Lung (tissue), 12 donors: Measurements from ENCODE around the gene ABHD12B. TPM values are rescaled to one million over a fixed set of nuclear protein-coding genes. Genes with fewer than 3 reads are reported as not detected.

Experiments
- ATAC-seq: fragments of 200-7000 bp; cut with Tn5 transposase; one replicate; pipeline ENCODE4 v1.9.1; 2020; ENCODE audit warnings: moderate number of reproducible peaks; ENCODE audit not compliant: insufficient read depth, low FRiP score
- DNase-seq, 3 donors: peaks; one replicate each; pipeline ENCODE4 v3.0.0-alpha.2; 2013 to 2017
- H3K27ac ChIP-seq, 2 donors: one replicate each; pipeline ENCODE4 v1.5.1; 2013; ENCODE audit warnings: mild to moderate bottlenecking in 2 of 2, moderate library complexity in 2 of 2, control low read depth in 1 of 2, inconsistent platforms in 1 of 2, low read depth in 1 of 2, low read length in 1 of 2
- H3K27me3 ChIP-seq, 3 donors: one replicate each; pipeline ENCODE4 v1.5.1; 2013; ENCODE audit warnings: low read length in 2 of 3; ENCODE audit not compliant: control insufficient read depth in 3 of 3, insufficient read depth in 3 of 3
- H3K36me3 ChIP-seq, 4 donors: one replicate each; pipeline ENCODE4 v1.5.1; 2013; ENCODE audit warnings: low read length in 4 of 4, mild to moderate bottlenecking in 1 of 4, moderate library complexity in 1 of 4; ENCODE audit not compliant: control insufficient read depth in 4 of 4, insufficient read depth in 4 of 4
- H3K4me1 ChIP-seq, 5 donors: one replicate each; pipeline ENCODE4 v1.5.1; 2013; ENCODE audit warnings: low read length in 5 of 5, mild to moderate bottlenecking in 2 of 5, moderate library complexity in 1 of 5; ENCODE audit not compliant: control insufficient read depth in 5 of 5, insufficient read depth in 5 of 5
- H3K4me3 ChIP-seq: one replicate; pipeline ENCODE4 v1.5.1; 2013; ENCODE audit warnings: mild to moderate bottlenecking, control low read depth, moderate library complexity
- H3K9ac ChIP-seq, 2 donors: one replicate each; pipeline ENCODE4 v1.5.1; 2013; ENCODE audit warnings: low read length in 2 of 2, control low read depth in 1 of 2; ENCODE audit not compliant: insufficient read depth in 1 of 2
- H3K9me3 ChIP-seq, 4 donors: one replicate each; pipeline ENCODE4 v1.5.1; 2013; ENCODE audit warnings: low read length in 3 of 4, mild to moderate bottlenecking in 1 of 4, moderate library complexity in 1 of 4; ENCODE audit not compliant: control insufficient read depth in 4 of 4, insufficient read depth in 3 of 4
- CTCF ChIP-seq: IDR thresholded peaks from 2 replicates; pipeline ENCODE4 v1.5.1; 2012; ENCODE audit warnings: mild to moderate bottlenecking; ENCODE audit errors: control extremely low read depth, extremely low read depth
- WGBS, 2 donors: extraction: QIAGEN DNeasy Blood & Tissue Kit; methylation state at CpG; one replicate each; pipeline ENCODE4 v1.1.7; 2013; 5-methylcytosine and 5-hydroxymethylcytosine counted together
- polyA plus RNA-seq, 2 donors: library from polyadenylated mRNA; stranded (reverse); fragments of 200-250 nt; gene quantifications; one replicate each; pipeline ENCODE4 v1.2.1, GENCODE V29; 2013
- total RNA-seq, 2 donors: library from RNA; depleted of rRNA in 1 of 2; stranded (reverse); fragments of >200 nt in 1 of 2; gene quantifications; one replicate each; pipeline ENCODE4 v1.2.1, GENCODE V29; 2014 to 2021
- donor health status: control.
- donor health status: control.
- donor health status: Bipolar disorder and iron deficiency.
- donor health status: healthy.
- donor health status: DM: yes; HTN: yes; CAD: no.

Gene ABHD12B
- total and polyA plus RNA-seq, 4 donors, result 0.56 to 1.0 (median 0.95) TPM; not detected in 1

- Histone ChIP-seq H3K27ac (no peak overlapping the region), H3K4me1 (no peaks in the 10 kb centered on the region), H3K9ac (no peak overlapping the region), H3K9me3 (no peaks in the 10 kb centered on the region), H3K27me3 (no peaks in the 10 kb centered on the region), H3K4me3 (no peak overlapping the region), H3K36me3 (peaks cover 0 to 11% (median 5%) of the 10 kb centered on the region in 4 donors)
- 89 to 90% methylated on average over 4 of the region's 4 CpGs for WGBS, 2 donors
- peak in 1 of 3 donors; percentile 8 for DNase-seq
- no peak for TF ChIP-seq CTCF
- no peak for ATAC-seq
Observed at GRCh38 chr14:50932592-50933495, 61.0 kb downstream of the ABHD12B start.

DNA sequence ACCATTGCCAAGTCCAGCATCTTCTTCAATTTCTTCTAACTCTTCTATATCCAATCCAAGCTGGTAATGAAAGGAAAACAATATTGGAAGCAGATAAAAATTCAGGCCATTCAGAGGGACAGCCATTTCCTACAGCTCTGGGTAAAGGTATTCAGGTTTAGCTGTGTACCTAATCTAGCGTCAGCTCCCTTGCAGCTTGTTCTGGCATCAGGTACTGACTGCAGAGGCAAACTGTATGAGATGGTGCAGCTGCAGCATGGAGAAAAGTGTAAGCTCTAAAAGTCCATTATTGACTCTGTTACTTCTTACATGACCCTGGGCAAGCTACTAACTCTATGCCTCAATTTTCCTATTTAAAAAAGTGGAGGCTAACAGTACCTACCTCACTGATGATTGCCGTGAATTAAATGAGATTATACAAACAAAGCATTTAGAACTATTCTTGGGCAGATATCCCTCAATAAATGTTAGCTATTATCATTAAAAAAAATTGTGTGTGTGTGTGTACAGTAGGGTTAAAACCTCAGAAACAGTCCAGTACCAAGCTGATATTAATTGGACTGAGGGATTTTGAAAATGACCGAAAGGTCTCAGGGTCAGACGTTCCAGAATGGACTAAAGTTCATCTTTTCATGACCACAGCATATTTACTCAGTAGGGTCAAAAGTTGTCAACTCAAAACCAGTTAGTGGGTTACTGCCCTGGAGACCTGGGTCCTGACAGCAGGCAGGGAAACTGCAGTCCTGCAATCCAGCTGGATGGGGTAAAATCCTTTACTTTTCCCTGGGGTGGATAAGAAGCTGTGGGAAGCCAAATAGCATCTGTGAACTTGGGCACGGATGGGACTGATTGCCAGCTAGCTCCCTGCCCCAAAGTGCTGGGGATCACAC lies 63.5 kb downstream of the ABHD12B start:
- WGBS, 2 donors, result 75 to 95% methylated on average over 5 of the region's 5 CpGs

GRCh38 chr14:50936016-50936340 lies 64.1 kb downstream of the ABHD12B start:
- no peak overlapping the region for H3K27ac ChIP-seq
- peaks cover 0 to 6% (median 4%) of the 10 kb centered on the region in 4 donors for H3K36me3 ChIP-seq
- H3K4me1 ChIP-seq, result no peaks in the 10 kb centered on the region
- no peak overlapping the region for H3K4me3 ChIP-seq
- DNase-seq (no peak), ATAC-seq (no peak)
- no peak for TF ChIP-seq CTCF
- H3K9me3 ChIP-seq, result no peaks in the 10 kb centered on the region
- no peak overlapping the region for H3K9ac ChIP-seq
- 80 to 98% methylated on average over 2 of the region's 2 CpGs for WGBS, 2 donors
- H3K27me3 ChIP-seq, result no peaks in the 10 kb centered on the region

More for the DNA sequence above, 63.5 kb downstream of the ABHD12B start:
- Histone ChIP-seq H3K27me3 (no peaks in the 10 kb centered on the region), H3K9me3 (no peaks in the 10 kb centered on the region), H3K27ac (no peak overlapping the region), H3K4me3 (no peak overlapping the region), H3K9ac (no peak overlapping the region), H3K36me3 (peaks cover 0 to 6% (median 4%) of the 10 kb centered on the region in 4 donors), H3K4me1 (no peaks in the 10 kb centered on the region)
- no peak for TF ChIP-seq CTCF
- no peak for ATAC-seq
- no peak for DNase-seq
